ENCODE results near the gene RPS6KL1. TPM values are rescaled to one million over a fixed set of nuclear protein-coding genes. Genes with fewer than 3 reads are reported as not detected.

RPS6KL1 gene
- total RNA-seq, 1 experiment from 2014 or later: 17.9 TPM

DNA sequence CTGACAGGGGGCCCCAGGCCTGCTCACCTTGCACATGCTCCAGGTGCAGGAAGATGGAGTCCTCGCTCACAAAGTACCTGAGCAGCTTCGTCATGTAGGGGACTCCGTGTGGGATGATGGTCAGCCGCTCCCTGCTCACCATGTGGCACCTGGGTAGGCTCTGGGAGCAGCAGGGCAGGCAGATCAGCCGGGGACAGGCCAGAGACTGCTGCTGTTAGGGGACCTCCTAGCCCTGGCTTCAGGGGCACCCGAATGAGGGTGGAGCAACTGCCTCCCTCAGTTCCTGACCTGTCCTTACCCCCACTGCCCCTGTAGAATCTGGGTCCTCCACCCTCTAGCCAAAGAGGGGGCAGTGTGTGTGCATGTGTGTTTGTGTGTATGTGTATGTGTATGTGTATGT is 11.8 kb downstream of the RPS6KL1 start:
- POLR2A ChIA-PET (ENCODE audit: unreplicated experiment): no interaction called here
- Histone ChIP-seq H3K27ac (ENCODE audit: low read length) (no peak overlapping the region), H3K4me2 (ENCODE audit: low read length) (no peak overlapping the region)

DNA sequence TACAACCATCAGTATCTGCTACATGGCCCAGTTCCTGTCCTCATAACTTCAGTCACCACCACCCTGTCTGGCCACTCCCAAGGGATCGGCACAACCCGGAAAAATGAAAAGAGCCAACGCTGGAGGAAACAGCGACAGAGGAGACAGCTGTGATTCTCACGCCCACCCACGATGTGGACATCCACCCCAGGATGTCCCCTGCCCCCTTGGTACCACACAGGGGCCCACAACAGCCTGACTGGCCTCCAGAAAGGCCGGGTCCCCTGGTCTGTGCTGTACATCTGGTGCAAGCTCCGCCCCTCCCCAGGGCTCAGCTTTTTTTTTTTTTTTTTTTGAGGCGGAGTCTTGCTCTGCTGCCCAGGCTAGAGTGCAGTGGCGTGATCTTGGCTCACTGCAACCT is 12.5 kb downstream of the RPS6KL1 start:
- Histone ChIP-seq H2AFZ (ENCODE audit: low read length) (no peak overlapping the region), H3F3A (ENCODE audit: low read length, unreplicated experiment) (no peaks in the 10 kb centered on the region), H3K4me2 (ENCODE audit: low read length) (no peak overlapping the region), H3K9ac (ENCODE audit: low read length) (no peak overlapping the region), H3K79me2 (ENCODE audit: low read length) (no peaks in the 10 kb centered on the region), H3K27ac (ENCODE audit: low read length) (no peak overlapping the region), H3K27me3 (ENCODE audit: low read length) (no peaks in the 10 kb centered on the region), H3K4me3 (ENCODE audit: low read length) (no peak overlapping the region), H3K9me3 (ENCODE audit: low read length) (no peaks in the 10 kb centered on the region), H4K20me1 (ENCODE audit: low read length) (no peaks in the 10 kb centered on the region), H3K4me1 (ENCODE audit: insufficient read depth, low read length) (no peaks in the 10 kb centered on the region), H3K9me2 (replicated peaks; ENCODE audit: low read length) (no peaks in the 10 kb centered on the region), H3K36me3 (ENCODE audit: low read depth, low read length) (no peaks in the 10 kb centered on the region)
- ChIA-PET POLR2A (ENCODE audit: unreplicated experiment) (no interaction called here), CTCF (no interaction called here)
- ATAC-seq (no peak), DNase-seq (no peak)
- TF ChIP-seq EZH2 (IDR thresholded peaks at IDR 0.05; ENCODE audit: low read length, unreplicated experiment): no peak
- TF ChIP-seq, protein P1, sequence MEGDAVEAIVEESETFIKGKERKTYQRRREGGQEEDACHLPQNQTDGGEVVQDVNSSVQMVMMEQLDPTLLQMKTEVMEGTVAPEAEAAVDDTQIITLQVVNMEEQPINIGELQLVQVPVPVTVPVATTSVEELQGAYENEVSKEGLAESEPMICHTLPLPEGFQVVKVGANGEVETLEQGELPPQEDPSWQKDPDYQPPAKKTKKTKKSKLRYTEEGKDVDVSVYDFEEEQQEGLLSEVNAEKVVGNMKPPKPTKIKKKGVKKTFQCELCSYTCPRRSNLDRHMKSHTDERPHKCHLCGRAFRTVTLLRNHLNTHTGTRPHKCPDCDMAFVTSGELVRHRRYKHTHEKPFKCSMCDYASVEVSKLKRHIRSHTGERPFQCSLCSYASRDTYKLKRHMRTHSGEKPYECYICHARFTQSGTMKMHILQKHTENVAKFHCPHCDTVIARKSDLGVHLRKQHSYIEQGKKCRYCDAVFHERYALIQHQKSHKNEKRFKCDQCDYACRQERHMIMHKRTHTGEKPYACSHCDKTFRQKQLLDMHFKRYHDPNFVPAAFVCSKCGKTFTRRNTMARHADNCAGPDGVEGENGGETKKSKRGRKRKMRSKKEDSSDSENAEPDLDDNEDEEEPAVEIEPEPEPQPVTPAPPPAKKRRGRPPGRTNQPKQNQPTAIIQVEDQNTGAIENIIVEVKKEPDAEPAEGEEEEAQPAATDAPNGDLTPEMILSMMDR (conservative IDR thresholded peaks at IDR 0.05; ENCODE audit: low read depth, low read length): no peak
- no peak for TF ChIP-seq EZH2phosphoT487 (IDR thresholded peaks at IDR 0.05; ENCODE audit: borderline replicate concordance, low read length)
- intact Hi-C loops (cut with micrococcal nuclease): no loop called here
- no TSS peak for BruUV-seq (replicated peaks)

More for the DNA sequence above, 11.8 kb downstream of the RPS6KL1 start:
- ATAC-seq (no peak), DNase-seq (no peak)
- Histone ChIP-seq H2AFZ (ENCODE audit: low read length) (no peak overlapping the region), H3K36me3 (ENCODE audit: low read depth, low read length) (no peaks in the 10 kb centered on the region), H3F3A (ENCODE audit: low read length, unreplicated experiment) (no peaks in the 10 kb centered on the region), H3K4me3 (ENCODE audit: low read length) (no peak overlapping the region), H3K9me3 (ENCODE audit: low read length) (no peaks in the 10 kb centered on the region), H3K27me3 (ENCODE audit: low read length) (no peaks in the 10 kb centered on the region), H3K9me2 (replicated peaks; ENCODE audit: low read length) (no peaks in the 10 kb centered on the region), H3K9ac (ENCODE audit: low read length) (no peak overlapping the region), H4K20me1 (ENCODE audit: low read length) (no peaks in the 10 kb centered on the region), H3K4me1 (ENCODE audit: insufficient read depth, low read length) (no peaks in the 10 kb centered on the region), H3K79me2 (ENCODE audit: low read length) (no peaks in the 10 kb centered on the region)
- TF ChIP-seq, protein P1 (conservative IDR thresholded peaks at IDR 0.05; ENCODE audit: low read depth, low read length): no peak
- no TSS peak for BruUV-seq (replicated peaks)
- intact Hi-C loops (cut with micrococcal nuclease): no loop called here
- CTCF ChIA-PET: no interaction called here

DNA sequence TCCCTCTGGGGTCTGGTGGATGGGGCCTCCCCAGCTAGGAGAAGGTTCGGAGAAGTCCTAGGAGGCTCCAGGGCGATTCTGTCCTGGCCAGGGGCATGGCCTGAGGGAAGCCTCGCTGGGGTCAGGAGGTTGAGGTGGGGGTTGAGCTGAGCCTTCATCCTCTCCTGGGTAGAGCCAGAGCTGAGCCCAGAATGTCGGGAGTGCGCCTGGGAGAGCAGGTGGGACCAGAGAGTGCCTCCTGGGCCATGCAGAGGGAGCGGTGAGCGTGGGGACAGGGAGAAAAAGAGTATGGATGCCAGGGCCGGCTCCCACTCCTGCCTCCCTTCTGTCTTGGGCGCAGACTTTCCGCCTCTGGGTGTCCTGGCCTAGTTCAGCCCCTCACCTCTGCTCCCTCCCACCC is 13.1 kb downstream of the RPS6KL1 start:
- no peak overlapping the region for H3K4me2 ChIP-seq (ENCODE audit: low read length)
- CTCF ChIA-PET: no interaction called here
- no TSS peak for BruUV-seq (replicated peaks)
- no peaks in the 10 kb centered on the region for H3K9me3 ChIP-seq (ENCODE audit: low read length)
- intact Hi-C loops (cut with micrococcal nuclease): no loop called here
- POLR2A ChIA-PET (ENCODE audit: unreplicated experiment): no interaction called here
- no peak overlapping the region for H2AFZ ChIP-seq (ENCODE audit: low read length)
- no peaks in the 10 kb centered on the region for H3K4me1 ChIP-seq (ENCODE audit: insufficient read depth, low read length)
- no peak for ATAC-seq
- no peaks in the 10 kb centered on the region for H3K36me3 ChIP-seq (ENCODE audit: low read depth, low read length)
- H3F3A ChIP-seq (ENCODE audit: low read length, unreplicated experiment): no peaks in the 10 kb centered on the region
- H3K4me3 ChIP-seq (ENCODE audit: low read length): no peak overlapping the region
- H3K27ac ChIP-seq (ENCODE audit: low read length): no peak overlapping the region
- H3K27me3 ChIP-seq (ENCODE audit: low read length): no peaks in the 10 kb centered on the region
- H3K9me2 ChIP-seq (replicated peaks; ENCODE audit: low read length): no peaks in the 10 kb centered on the region
- no peak overlapping the region for H3K9ac ChIP-seq (ENCODE audit: low read length)
- no peaks in the 10 kb centered on the region for H4K20me1 ChIP-seq (ENCODE audit: low read length)
- TF ChIP-seq, protein P1 (conservative IDR thresholded peaks at IDR 0.05; ENCODE audit: low read depth, low read length): no peak
- no peak for TF ChIP-seq EZH2phosphoT487 (IDR thresholded peaks at IDR 0.05; ENCODE audit: borderline replicate concordance, low read length)
- TF ChIP-seq EZH2 (IDR thresholded peaks at IDR 0.05; ENCODE audit: low read length, unreplicated experiment): no peak
- H3K79me2 ChIP-seq (ENCODE audit: low read length): no peaks in the 10 kb centered on the region
- DNase-seq: no peak
